Activated naive CD4-positive, alpha-beta T cell treated with anti-CD3 and anti-CD28 coated beads, Interleukin-2, amount 50 U/mL, for 72 hours (primary cell): ENCODE measurements around the gene CTNNAL1. TPM values are rescaled to one million over a fixed set of nuclear protein-coding genes. Genes with fewer than 3 reads are reported as not detected.
A peak's percentile ranks its signal among the peaks of the same experiment; 100 is the strongest.

Experiments used
- ATAC-seq, 2 donors: fragments of 150-1000 bp; cut with Tn5 transposase; 2 replicates each; pipeline ENCODE4 v1.10.0; 2021; ENCODE audit warnings: mild to moderate bottlenecking in 2 of 2, moderate library complexity in 2 of 2
- DNase-seq, 2 donors: peaks; one replicate each; pipeline ENCODE4 v3.0.0; 2021 to 2022; ENCODE audit warnings: low spot score in 2 of 2
- H3K27ac Mint-ChIP-seq, 2 donors: one replicate each; pipeline ENCODE4 v1.8.0; 2022; ENCODE audit warnings: mild to moderate bottlenecking in 2 of 2, mixed read lengths in 2 of 2
- H3K36me3 Mint-ChIP-seq, 2 donors: one replicate each; pipeline ENCODE4 v1.8.0; 2022; ENCODE audit warnings: mixed read lengths in 2 of 2
- H3K9me3 Mint-ChIP-seq, 2 donors: one replicate each; pipeline ENCODE4 v1.8.0; 2022; ENCODE audit warnings: mixed read lengths in 2 of 2
- total RNA-seq, 2 donors: library from RNA; stranded (reverse); gene quantifications; one replicate each; pipeline ENCODE4 v1.2.3, GENCODE V29; 2022

The CTNNAL1 gene
- total RNA-seq, 2 donors from 2014 or later: 20.2 to 32.7 TPM

DNA sequence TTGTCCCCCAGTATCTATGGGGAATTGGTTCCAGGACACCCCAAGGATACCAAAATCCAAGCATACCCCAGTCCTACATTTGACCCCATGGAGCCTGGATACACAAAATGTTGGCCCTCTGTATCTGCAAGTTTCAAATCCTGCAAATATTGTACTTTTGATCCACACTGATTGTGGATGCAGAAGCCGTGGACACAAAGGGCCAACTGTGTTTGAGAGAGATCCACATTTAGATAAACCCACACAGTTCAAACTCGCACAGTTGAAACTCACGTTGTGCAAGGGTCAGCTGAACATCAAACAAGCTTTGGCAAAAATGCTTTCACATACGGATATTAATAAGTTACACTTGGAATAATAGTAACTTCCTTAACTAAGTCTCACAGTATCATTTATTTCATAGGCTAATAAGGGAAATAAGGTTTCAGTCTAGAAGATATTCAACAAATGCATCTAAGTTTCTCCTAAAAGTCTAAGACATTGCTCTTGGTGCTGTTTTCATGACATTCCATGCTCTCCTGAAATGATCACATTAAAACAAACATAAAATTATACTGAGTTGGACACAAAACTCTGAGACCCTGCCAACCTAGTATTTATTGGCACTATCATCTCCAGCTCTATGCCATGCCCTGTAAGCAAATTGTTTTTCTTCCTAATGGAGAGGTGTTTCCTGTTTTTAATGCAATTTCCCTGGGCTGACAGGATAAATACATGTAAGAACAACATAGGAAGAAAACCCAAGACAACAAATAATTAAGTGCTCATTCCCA lies 118.9 kb downstream of the CTNNAL1 start:
- peak overlapping the region in 1 of 2 donors; percentile 76 for H3K27ac Mint-ChIP-seq
- no peak for ATAC-seq
- no peaks in the 10 kb centered on the region for H3K9me3 Mint-ChIP-seq
- H3K36me3 Mint-ChIP-seq: peaks cover 12 to 43% of the 10 kb centered on the region in 2 donors
- no peak for DNase-seq

Other genes starting within 250 kb of the CTNNAL1 start
- gene ACTL7B, start 157.5 kb downstream of the CTNNAL1 start, total RNA-seq: under 1 TPM in 1 of 2 donors, not detected in 1; 0.18 TPM
- not detected for gene ACTL7A, start 151.2 kb downstream of the CTNNAL1 start, total RNA-seq
- gene ELP1, start 79.4 kb downstream of the CTNNAL1 start, total RNA-seq: 10 to 100 TPM; 22.0 to 32.4 TPM
- gene ABITRAM, start 79.1 kb downstream of the CTNNAL1 start, total RNA-seq: 10 to 100 TPM; 10.0 to 17.3 TPM
- 10 to 100 TPM; 15.7 to 23.5 TPM for gene TMEM245, start 106.4 kb upstream of the CTNNAL1 start, total RNA-seq
- gene FRRS1L, start 153.8 kb upstream of the CTNNAL1 start, total RNA-seq: not detected